DLD1 (cell line): Measurements from ENCODE around the gene POLR3K.
"Not testable (repeated sequence)": the region's sequence is repeated elsewhere in the genome, so short reads cannot be mapped to it uniquely, and the experiment has no call there.

ENCODE experiments used
- in situ Hi-C: cut with HindIII; loops from 2 replicates; pipeline ENCODE4 v1.10.0; 2017; ENCODE audit warnings: low sequenced_read_pairs

POLR3K gene

DNA sequence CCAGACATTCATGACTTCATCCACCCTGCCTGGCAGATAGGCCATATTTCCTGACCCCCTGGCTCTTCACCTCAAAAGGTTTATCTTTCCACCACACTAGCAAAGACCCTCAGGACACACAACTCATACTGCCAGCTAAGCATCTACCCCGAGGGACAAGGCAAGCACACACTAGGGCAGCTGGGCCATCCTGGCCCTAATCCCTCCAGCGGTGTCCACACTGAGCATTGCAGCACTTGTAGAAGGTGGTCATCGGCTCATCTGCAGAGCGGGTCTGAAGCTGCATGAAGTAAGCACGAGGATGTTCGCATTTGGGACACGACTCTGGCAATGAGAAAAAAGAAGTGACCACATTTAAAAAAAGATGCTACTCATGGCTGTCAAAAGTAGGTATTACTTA lies 6.2 kb downstream of the POLR3K start:
- in situ Hi-C loops: no loop called here

DNA sequence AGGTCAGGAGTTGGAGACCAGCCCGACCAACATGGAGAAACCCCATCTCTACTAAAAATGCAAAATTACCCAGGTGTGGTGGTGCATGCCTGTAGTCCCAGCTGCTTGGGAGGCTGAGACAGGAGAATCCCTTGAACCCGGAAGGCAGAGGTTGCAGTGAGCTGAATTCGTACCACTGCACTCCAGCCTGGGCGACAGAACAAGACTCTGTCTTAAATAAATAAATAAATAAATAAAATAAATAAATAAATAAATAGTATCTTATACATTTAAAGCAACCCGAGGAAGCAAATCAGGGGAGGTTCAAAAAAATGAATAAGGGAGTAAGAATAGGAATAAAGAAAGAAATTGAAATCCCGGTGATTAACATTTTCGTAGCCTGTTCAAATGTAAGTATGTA lies 6.9 kb downstream of the POLR3K start:
- in situ Hi-C loops: not testable (repeated sequence)

DNA sequence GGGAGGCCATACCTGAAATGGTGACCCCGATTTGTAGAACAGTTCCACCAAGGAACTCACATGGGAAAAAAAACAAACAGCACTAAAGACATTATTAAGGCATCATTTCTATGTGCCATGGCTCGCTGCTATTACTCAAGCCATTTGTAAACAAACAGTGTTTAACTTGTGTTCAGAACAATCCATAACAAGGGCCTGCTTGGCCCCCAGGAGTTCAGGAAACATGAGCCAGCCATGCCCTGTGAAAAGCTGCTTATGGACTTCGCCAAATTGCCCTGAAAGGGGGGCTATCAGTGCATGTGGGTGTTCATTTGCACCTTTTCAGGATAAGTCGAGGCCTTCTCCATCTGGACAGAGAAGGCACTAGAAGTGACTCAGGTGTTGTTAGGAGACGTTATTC lies 8.0 kb downstream of the POLR3K start:
- in situ Hi-C loops: no loop called here

DNA sequence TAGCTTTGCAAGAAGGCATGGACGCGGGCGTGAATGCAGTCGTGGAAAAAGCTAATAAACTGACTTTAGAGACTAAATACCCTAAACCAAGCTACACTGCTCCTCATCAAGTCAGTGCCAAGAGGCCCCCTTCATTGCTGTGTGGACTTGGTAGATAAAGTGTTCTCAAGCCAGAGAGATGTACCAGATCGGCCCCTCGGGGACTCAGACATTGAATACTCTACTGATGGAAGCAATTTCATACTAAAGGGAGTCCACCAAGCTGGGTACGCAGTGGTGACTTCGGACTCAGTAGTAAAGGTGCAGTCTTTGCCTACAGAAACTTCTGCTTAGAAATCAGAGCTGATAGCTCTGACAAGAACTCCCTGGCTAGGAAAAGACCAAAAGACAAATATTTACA lies 8.8 kb downstream of the POLR3K start:
- in situ Hi-C loops: no loop called here

DNA sequence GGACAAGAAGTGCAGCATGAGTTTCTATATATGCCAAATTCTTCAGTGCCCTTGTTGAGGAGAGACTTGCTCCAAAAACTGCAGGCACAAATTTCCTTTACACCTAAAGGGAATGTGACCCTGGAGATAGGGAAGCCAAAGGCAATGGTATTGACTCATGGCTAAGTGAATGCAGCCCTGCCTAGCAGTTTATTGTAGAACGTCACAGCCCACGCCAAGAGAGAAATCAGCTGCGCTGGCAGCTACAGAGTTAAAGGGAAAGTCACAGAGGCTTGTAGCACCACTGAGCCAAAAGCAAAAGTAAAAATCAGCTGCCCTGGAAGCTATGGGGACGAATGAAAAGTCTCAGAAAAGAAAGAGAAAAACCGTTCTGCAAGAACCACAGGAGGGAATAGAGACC lies 10.1 kb downstream of the POLR3K start:
- in situ Hi-C loops: no loop called here

DNA sequence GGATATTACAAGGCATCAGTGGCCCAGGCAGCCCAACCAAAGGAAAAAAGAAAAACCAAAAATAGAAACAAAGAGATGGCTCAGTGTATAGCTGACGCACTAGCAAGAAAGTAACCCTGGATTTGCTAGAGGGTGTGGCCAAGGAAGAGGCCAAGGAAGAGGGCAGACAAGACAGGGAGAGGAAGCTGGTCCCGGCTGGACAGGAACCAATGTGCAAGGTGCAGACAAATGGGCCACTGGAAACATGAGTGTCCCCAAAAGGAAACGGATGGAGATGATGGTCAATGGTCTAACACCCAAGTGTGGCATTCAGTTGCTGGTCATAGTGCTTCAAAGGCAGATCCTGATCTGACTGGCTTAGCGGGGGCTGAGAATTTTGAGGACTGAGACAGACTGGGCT lies 10.7 kb downstream of the POLR3K start:
- in situ Hi-C loops: no loop called here

DNA sequence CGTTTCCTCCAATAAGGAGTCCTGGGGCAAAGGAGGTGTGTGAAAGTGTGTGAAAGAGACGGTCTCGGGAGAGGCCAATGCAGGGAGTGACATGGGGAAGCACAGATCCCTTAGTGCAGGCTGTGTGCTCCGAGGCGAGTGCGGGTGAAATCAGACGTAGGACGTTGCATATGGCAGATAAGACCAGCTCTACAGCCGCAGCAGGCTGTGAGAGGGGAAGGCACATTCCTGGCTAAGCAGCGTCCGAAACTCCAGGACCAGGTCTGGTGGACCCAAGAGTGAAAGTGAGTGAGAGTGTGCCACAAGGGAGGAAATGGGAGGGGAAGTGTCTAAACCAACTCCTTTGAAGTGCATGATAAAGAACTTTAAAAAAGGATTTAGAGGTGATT lies 11.3 kb downstream of the POLR3K start:
- in situ Hi-C loops: no loop called here

DNA sequence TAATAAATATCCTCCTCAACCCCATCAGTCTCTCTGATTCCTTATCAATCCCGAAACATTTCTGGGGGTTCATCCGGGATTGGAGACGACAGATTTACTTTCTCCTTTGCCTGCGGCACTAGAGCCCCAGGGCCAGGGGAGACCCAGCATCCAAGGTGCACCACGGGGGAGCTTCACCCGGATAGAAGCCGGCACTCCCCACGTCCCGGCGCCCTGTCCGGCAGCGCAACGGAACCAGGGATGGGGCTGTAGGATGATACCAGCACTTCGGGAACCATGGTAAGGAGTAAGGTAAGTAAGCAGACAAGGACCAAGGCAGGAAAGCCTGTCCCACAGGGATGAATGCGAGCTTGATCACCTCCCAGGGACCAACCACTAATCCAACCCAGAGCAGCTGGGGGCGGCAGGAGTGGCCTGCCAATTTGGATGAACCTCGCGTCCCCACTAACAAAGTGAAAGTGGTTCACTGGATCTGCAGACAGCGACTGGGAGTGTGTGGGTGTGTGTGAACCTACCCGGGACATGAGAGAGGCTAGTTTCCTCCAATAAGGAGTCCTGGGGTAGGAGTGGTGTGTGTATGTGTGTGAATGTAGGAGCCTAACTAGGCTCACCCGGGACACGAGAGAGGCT lies 11.9 kb downstream of the POLR3K start:
- in situ Hi-C loops: no loop called here

DNA sequence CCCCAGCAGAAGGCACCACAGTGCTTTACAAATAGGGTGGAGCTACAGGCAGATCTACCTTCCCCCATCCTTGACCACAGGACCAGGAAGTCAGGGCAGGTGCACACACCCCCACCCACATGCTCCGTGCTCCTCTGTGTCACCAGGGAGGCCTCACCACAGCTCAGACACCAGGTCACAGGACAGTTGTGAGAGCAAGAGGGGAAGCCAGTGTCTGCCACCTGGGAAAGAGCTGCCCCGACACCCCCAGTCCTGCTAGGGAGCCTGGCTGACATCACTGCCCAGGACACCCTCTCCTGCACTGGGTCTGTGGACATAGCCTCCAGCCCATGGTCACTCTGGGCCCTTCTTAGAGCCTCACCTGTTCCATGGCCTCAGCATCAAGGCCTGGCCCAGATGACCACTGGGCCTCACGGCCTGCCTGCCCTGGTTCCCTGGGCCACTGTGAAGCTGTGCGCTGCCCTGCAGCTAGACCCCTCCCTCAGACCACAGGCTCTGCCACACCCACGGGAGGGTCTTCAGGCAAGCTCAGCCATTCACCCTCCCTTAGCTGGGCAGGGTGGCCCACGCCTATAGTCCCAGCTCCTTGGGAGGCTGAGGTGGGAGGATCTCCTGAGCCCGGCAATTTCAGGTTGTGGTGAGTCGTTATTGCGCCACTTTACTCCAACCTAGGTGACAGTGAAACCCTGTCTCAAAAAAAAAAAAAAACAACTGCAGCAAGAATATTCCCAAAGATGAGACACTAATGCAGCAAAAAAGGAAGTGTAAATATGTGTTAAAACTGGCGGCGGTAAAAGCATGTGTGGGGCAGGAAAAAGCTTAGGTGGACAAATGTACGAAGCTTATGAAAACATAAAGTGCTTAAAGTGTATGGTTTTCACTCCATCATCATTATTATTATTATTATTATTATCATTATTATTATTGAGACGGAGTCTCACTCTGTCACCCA lies 14.2 kb downstream of the POLR3K start:
- in situ Hi-C loops: no loop called here

DNA sequence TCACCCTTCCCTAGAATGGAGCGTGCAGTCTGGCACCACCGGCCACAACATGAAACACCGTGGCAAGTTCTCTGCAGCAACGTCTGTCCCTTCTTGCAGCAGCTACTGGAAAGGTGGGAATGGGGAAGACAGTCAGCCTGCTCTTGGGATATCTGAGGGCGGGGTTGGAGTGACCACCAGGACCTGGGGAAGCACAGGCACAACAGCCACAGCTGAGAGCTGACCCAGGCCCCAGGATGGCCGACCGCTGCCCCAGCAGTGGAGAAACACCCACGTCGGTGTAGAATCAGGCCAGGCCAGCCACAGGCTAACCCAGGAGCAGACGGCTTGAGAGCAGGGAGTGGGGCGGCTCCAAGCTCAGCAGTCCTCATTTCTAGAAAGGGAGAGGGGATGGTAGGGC lies 15.2 kb downstream of the POLR3K start:
- in situ Hi-C loops: not testable (repeated sequence)

DNA sequence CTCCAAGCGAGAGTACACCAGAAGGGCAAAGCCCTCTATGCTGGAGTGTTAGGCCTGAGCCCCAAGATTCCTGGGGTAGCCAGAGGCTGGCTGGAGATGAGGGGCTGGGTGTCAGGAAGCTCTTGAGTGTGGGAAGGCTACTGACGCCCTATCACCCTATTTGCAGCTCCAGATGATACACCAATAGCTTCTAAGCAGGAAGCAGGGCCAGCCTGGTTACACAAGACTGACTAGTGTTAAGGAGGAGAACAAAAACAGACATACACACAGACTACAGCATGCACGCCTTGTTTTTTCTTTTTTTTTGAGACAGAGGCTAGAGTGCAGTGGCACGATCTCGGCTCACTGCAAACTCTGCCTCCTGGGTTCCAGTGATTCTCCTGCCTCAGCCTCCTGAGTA lies 15.9 kb downstream of the POLR3K start:
- in situ Hi-C loops: no loop called here

DNA sequence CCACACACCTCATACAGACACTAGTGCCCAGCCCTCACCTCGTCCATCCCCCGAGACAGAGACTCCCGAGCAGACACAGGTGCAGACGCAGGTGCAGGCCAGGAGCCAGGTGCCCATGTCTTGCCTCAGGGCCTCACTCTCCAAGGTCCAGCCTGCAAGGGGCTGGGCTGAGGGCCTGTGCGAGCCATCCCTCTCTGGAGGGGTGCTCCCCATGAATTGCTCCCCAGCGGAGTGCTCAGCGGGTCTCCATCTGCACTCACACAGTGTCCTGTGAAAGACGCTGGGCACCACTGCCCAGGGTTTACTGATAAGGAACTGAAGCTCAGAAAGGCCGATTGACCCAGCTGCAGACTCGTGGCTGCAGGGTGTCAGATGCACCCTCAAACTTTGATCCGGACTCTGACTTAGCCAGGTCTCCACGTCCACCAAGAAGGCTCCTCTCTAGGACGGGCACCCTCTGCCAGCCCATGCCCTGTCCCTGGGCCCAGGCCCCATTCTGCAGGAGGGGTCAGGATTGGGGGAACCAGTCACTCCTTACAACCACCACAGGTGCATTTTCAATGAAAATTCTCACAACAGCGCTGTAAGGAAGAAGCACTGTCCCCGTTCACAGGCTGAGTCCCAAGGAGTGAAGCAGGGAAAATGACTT lies 16.9 kb downstream of the POLR3K start:
- in situ Hi-C loops: no loop called here

DNA sequence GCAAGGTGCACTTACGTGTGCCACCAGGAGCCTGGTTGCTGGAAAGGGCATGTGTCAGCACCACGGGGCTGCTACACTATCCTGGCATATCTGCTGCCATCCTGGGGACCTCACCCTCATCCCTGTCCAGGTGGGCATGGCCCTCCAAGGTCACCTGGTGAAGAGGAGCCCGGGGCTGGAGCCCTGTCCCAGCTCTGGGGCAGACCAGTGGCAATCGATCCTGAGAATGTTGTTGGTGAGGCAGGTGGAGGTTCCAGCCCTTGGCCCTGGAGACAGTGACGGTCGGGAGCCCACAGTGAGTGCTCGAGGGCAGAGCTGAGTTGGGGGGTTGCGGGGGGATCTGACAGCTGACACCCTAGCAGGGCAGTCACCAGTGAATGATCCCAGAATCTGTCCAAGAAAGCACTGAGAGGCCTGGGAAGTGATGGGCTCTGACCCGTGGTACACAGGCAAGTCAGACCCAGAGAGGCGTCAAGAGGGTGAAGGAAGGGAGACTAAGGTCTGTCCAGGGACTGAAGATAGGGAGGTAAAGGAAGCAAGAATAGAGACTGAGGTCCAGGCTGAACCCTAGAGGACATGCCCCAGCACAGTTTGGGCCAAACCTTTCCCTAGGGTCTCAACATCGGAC lies 17.6 kb downstream of the POLR3K start:
- in situ Hi-C loops: no loop called here

DNA sequence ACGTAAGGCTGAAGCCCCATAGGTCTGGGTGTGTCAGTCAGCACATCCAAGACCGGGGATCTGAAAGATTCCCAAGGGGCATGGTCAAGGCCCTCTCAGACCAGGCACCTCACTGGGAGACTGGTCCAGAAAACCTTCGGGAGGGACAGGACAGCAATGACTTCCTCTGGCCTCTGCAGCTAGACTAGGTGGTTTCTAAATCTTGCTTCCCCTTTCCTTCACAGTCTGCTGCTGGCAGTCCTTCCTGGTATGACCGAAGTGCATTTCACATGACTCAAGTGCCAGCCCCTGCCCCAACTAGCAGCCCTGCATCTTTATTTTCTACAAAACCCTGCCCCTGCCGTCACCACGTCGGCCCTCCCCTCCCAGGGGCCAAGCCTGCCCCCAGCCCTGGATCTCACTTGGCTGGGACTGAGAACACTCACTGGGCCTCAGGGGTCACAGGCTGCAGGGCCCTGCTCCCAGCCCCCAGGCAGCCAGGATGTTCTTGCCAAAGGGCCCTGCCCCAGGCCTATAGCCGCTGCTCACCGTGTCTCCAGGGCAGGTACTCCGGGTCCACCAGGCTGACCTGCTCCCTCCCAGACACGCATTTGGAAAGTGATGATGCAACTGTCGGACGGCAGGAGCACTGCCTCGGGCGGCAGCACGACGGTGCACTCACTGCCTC lies 18.3 kb downstream of the POLR3K start:
- in situ Hi-C loops: no loop called here

DNA sequence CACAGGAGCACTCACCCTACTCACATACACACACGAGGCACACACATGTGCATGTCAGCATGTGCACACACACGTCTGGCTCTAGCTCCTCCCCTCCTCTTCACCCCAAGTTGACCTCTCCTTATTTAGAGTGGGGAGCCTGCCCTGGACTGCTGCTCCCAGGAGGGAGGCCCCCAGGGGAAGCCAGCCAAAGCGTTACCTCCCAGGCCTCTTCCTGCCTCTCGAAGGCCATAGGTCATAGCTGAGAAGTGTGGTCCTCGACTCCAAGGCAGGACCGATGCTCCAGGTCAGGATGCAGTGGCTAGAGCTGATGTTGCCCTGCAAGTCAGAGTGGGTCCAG lies 18.8 kb downstream of the POLR3K start:
- in situ Hi-C loops: no loop called here

DNA sequence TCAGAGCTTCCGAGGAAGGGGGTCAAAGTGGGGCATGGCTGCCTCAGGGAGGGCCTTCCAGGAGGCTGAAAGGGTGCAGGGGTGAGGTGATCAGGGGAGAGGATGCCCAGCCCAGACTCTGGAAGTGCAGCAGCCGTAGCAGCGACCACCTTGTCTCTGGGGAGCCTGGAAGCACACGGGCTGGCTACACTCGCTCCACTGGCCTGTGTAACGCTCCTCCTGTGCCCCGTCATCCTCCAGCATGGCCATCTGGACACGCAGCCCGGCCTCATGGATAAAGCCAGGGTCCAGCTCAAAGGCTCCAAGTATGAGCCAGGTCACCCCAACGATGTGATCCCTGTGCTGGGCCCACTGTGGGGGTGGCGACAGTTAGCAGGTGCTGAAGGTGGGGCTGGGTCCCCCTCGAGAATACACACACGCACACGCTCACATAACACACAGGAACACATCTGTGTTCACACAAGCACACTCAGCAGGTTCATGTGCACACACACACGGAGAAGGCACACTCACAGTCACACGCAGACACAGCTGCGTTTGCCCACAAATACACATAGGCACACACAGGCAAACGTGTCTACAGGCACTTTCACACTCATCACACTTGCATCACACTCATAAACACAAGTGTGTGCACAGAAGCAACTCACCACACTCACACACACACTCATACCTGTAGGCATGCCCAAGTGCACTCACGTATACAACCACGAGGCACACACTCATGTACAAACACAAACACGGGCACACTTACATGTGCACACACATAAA lies 19.3 kb downstream of the POLR3K start:
- in situ Hi-C loops: no loop called here

DNA sequence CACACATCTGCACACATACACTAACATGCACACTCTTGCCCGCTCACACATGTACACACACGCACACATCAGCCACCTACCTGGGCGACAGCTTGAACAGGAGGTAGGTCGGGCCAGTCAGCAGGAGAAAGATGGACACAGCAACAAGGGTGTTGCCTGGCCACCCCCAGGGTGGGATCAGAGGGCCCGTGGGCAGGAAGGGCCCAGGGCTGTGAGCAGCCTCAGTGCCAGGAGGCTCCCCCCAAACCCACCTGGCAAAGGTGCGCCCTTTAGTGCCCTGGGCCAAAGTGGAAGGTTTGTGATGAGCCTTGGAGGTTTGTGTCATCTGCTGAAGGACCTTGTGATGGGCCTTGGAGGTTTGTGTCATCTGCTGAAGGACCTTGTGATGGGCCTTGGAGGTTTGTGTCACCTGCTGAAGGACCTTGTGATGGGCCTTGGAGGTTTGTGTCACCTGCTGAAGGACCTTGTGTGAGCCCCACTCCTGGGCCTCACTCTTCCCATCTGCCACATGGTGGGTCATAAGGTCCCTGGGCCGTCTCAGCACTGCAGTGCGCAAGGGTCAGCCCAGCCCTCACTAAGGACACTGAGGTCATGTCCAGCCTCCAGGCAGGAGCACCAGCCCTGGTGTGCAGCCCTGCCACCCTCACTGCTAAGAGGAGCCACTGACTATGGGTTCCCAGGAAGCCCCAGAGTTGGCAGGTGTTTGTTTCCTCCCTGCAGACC lies 20.1 kb downstream of the POLR3K start:
- in situ Hi-C loops: not testable (repeated sequence)

DNA sequence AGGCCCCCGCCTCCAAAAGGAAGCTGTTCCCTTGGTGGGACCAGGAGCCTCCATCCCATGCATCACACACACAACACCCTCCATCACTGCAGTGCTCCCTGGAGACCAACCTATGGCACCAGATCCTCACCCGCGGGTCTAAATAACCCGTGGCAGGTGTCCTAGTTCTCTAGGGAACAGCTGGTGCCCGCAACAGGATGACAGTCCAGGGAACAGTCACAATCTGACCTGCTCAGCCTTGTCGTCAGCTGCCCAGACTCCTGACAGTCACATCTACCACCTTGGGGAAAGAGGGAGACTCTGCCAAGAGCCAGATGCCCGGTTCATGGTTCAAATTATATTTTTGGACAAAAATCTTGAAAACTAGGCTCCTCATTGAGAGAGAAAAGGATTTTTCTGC lies 22.8 kb downstream of the POLR3K start:
- in situ Hi-C loops: not testable (repeated sequence)

DNA sequence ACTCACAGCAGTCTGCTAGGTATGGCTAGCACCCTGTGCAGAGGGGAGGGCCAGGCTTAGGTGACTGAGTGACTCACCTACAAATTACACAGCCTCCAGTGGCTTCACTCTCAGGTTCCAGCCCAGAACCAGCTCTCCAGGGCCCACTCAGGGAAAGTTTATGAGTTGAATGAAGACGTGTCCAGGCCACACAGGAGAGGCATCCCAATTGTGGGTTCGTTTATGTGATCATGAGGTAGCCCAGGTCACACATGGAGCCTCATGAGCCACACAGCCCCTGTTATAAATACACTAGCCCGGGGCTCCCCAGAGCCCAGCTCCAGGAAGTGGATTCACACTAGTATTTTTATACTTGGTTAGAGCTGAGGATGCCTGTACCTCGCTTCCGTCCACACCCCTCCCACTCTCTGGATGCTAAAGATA lies 27.5 kb downstream of the POLR3K start:
- in situ Hi-C loops: not testable (repeated sequence)

DNA sequence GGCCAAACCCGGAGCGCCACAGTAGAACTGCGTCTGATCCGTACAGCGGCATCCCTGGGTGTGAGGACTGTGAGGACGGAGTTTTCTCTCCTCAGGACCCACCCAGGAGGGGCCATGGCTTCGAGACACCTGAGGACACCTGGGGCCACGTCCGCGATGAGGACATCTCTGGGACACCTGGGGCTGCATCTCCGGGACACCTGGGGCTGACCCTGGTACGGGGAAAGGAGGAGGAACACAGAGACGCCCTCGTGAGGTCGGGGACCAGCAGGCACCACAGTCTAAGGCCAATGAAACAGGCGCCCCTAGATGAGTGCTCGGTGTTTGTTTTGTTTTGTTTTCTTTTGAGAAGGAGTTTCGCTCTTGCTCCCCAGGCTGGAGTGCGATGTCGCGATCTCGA lies 29.3 kb downstream of the POLR3K start:
- in situ Hi-C loops: not testable (repeated sequence)
